GM12872 (cell line): ENCODE results near the gene KANK3.

Experiments
- CTCF ChIP-seq: IDR thresholded peaks from 3 replicates; pipeline ENCODE4 v1.5.1; 2011; ENCODE audit warnings: low read depth, mild to moderate bottlenecking, low read length, moderate library complexity; ENCODE audit not compliant: insufficient read depth

KANK3 gene

GRCh38 chr19:8338835-8339234, 4.2 kb downstream of the KANK3 start:
- no peak for TF ChIP-seq CTCF

GRCh38 chr19:8337728-8338127, 5.3 kb downstream of the KANK3 start:
- no peak for TF ChIP-seq CTCF

GRCh38 chr19:8336660-8337059, 6.4 kb downstream of the KANK3 start:
- no peak for TF ChIP-seq CTCF

- no peak for TF ChIP-seq CTCF
Observed at GRCh38 chr19:8336072-8336569, 6.9 kb downstream of the KANK3 start.

GRCh38 chr19:8335343-8336071, 7.6 kb downstream of the KANK3 start:
- TF ChIP-seq CTCF, result no peak

- no peak for TF ChIP-seq CTCF
Observed at GRCh38 chr19:8334458-8335342, 8.4 kb downstream of the KANK3 start.

- TF ChIP-seq CTCF, result no peak
Observed at GRCh38 chr19:8333767-8334457, 9.2 kb downstream of the KANK3 start.
